Muscle layer of duodenum (tissue), 2 donors: ENCODE measurements around the gene THRB.

ENCODE experiments used
- H3K27ac ChIP-seq: one replicate; pipeline ENCODE4 v1.7.0; 2013; ENCODE audit warnings: mild to moderate bottlenecking, low read length
- H3K27me3 ChIP-seq: one replicate; pipeline ENCODE4 v1.7.0; 2013; ENCODE audit warnings: low read depth, mild to moderate bottlenecking, control low read depth, low read length
- H3K36me3 ChIP-seq, 2 donors: one replicate each; pipeline ENCODE4 v1.7.0; 2013; ENCODE audit warnings: low read length in 2 of 2, control low read depth in 1 of 2, mild to moderate bottlenecking in 1 of 2; ENCODE audit not compliant: insufficient read depth in 2 of 2, control insufficient read depth in 1 of 2
- H3K4me1 ChIP-seq, 2 donors: one replicate each; pipeline ENCODE4 v1.7.0; 2013; ENCODE audit warnings: low read length in 2 of 2, mild to moderate bottlenecking in 2 of 2, control low read depth in 1 of 2, moderate library complexity in 1 of 2; ENCODE audit not compliant: insufficient read depth in 2 of 2, control insufficient read depth in 1 of 2
- H3K4me3 ChIP-seq, 2 donors: one replicate each; pipeline ENCODE4 v1.7.0; 2013; ENCODE audit warnings: low read length in 2 of 2, low read depth in 1 of 2, mild to moderate bottlenecking in 1 of 2
- H3K9me3 ChIP-seq, 2 donors: one replicate each; pipeline ENCODE4 v1.7.0; 2013; ENCODE audit warnings: low read length in 2 of 2, control low read depth in 1 of 2, mild to moderate bottlenecking in 1 of 2; ENCODE audit not compliant: control insufficient read depth in 1 of 2
- donor health status: healthy.

Gene THRB

GRCh38 chr3:24180616-24181015, 314.0 kb downstream of the THRB start:
- H3K4me1 ChIP-seq = no peaks in the 10 kb centered on the region
- H3K36me3 ChIP-seq = no peaks in the 10 kb centered on the region
- no peak overlapping the region for H3K4me3 ChIP-seq
- H3K27me3 ChIP-seq = no peaks in the 10 kb centered on the region
- H3K9me3 ChIP-seq = no peaks in the 10 kb centered on the region
- H3K27ac ChIP-seq = no peak overlapping the region

- Histone ChIP-seq H3K4me3 (no peak overlapping the region), H3K27me3 (no peaks in the 10 kb centered on the region), H3K27ac (no peak overlapping the region), H3K36me3 (no peaks in the 10 kb centered on the region), H3K9me3 (no peaks in the 10 kb centered on the region), H3K4me1 (no peaks in the 10 kb centered on the region)
Observed at GRCh38 chr3:24177201-24177600, 317.4 kb downstream of the THRB start.

GRCh38 chr3:24174614-24175013, 320.0 kb downstream of the THRB start:
- H3K36me3 ChIP-seq = no peaks in the 10 kb centered on the region
- no peaks in the 10 kb centered on the region for H3K27me3 ChIP-seq
- no peaks in the 10 kb centered on the region for H3K4me1 ChIP-seq
- H3K4me3 ChIP-seq = no peak overlapping the region
- H3K27ac ChIP-seq = no peak overlapping the region
- H3K9me3 ChIP-seq = no peaks in the 10 kb centered on the region

GRCh38 chr3:24168977-24169376, 325.7 kb downstream of the THRB start:
- no peaks in the 10 kb centered on the region for H3K4me1 ChIP-seq
- no peaks in the 10 kb centered on the region for H3K9me3 ChIP-seq
- no peaks in the 10 kb centered on the region for H3K27me3 ChIP-seq
- H3K4me3 ChIP-seq = no peak overlapping the region
- no peaks in the 10 kb centered on the region for H3K36me3 ChIP-seq
- H3K27ac ChIP-seq = no peak overlapping the region

GRCh38 chr3:24167429-24167828, 327.2 kb downstream of the THRB start:
- Histone ChIP-seq H3K4me3 (no peak overlapping the region), H3K36me3 (no peaks in the 10 kb centered on the region), H3K27ac (no peak overlapping the region), H3K9me3 (no peaks in the 10 kb centered on the region), H3K27me3 (no peaks in the 10 kb centered on the region), H3K4me1 (no peaks in the 10 kb centered on the region)

GRCh38 chr3:24166515-24166914, 328.1 kb downstream of the THRB start:
- H3K4me1 ChIP-seq = no peaks in the 10 kb centered on the region
- H3K27ac ChIP-seq = no peak overlapping the region
- no peaks in the 10 kb centered on the region for H3K27me3 ChIP-seq
- no peaks in the 10 kb centered on the region for H3K9me3 ChIP-seq
- H3K36me3 ChIP-seq = no peaks in the 10 kb centered on the region
- H3K4me3 ChIP-seq = no peak overlapping the region

GRCh38 chr3:24165603-24165982, 329.1 kb downstream of the THRB start:
- no peaks in the 10 kb centered on the region for H3K36me3 ChIP-seq
- no peak overlapping the region for H3K4me3 ChIP-seq
- H3K27me3 ChIP-seq = no peaks in the 10 kb centered on the region
- no peaks in the 10 kb centered on the region for H3K4me1 ChIP-seq
- no peak overlapping the region for H3K27ac ChIP-seq
- no peaks in the 10 kb centered on the region for H3K9me3 ChIP-seq

GRCh38 chr3:24164967-24165602, 329.6 kb downstream of the THRB start:
- H3K27ac ChIP-seq = no peak overlapping the region
- H3K4me1 ChIP-seq = no peaks in the 10 kb centered on the region
- no peak overlapping the region for H3K4me3 ChIP-seq
- no peaks in the 10 kb centered on the region for H3K27me3 ChIP-seq
- H3K36me3 ChIP-seq = no peaks in the 10 kb centered on the region
- H3K9me3 ChIP-seq = no peaks in the 10 kb centered on the region

GRCh38 chr3:24162929-24163328, 331.7 kb downstream of the THRB start:
- no peak overlapping the region for H3K27ac ChIP-seq
- no peak overlapping the region for H3K4me3 ChIP-seq
- no peaks in the 10 kb centered on the region for H3K36me3 ChIP-seq
- H3K9me3 ChIP-seq = no peaks in the 10 kb centered on the region
- H3K4me1 ChIP-seq = no peaks in the 10 kb centered on the region
- H3K27me3 ChIP-seq = no peaks in the 10 kb centered on the region

- Histone ChIP-seq H3K4me1 (no peaks in the 10 kb centered on the region), H3K27ac (no peak overlapping the region)
Observed at GRCh38 chr3:24161841-24162240, 332.8 kb downstream of the THRB start.

GRCh38 chr3:24160424-24161095, 334.1 kb downstream of the THRB start:
- no peak overlapping the region for H3K4me3 ChIP-seq
- no peaks in the 10 kb centered on the region for H3K4me1 ChIP-seq
- no peaks in the 10 kb centered on the region for H3K9me3 ChIP-seq
- no peaks in the 10 kb centered on the region for H3K36me3 ChIP-seq
- no peaks in the 10 kb centered on the region for H3K27me3 ChIP-seq
- H3K27ac ChIP-seq = no peak overlapping the region

More at GRCh38 chr3:24161841-24162240, 332.8 kb downstream of the THRB start:
- H3K9me3 ChIP-seq = no peaks in the 10 kb centered on the region
- no peak overlapping the region for H3K4me3 ChIP-seq
- H3K36me3 ChIP-seq = no peaks in the 10 kb centered on the region
- H3K27me3 ChIP-seq = no peaks in the 10 kb centered on the region
